Measurements from ENCODE around the gene DACT3. TPM values are rescaled to one million over a fixed set of nuclear protein-coding genes. Genes with fewer than 3 reads are reported as not detected.

DACT3 gene
- total and polyA plus RNA-seq, 2 experiments from 2014 or later = 0.78 to 2.6 TPM

- TF ChIP-seq ETS1 (IDR thresholded peaks at IDR 0.05) (no peak), ZNF114 (CRISPR knock-in tag; IDR thresholded peaks at IDR 0.05) (no peak), REST (IDR thresholded peaks at IDR 0.05; ENCODE audit: unreplicated experiment) (no peak), JUNB (IDR thresholded peaks at IDR 0.05; ENCODE audit: unreplicated experiment) (no peak), EZH2 (IDR thresholded peaks at IDR 0.05; ENCODE audit: low read depth, unreplicated experiment) (no peak), ZNF331 (CRISPR knock-in tag; IDR thresholded peaks at IDR 0.05; ENCODE audit: low read depth) (no peak), CREB1 (CRISPR knock-in tag; IDR thresholded peaks at IDR 0.05; ENCODE audit: low read depth) (no peak)
- H3K27me3 Mint-ChIP-seq (ENCODE audit: insufficient read depth, low read depth, poor library complexity) = peaks cover 26% of the 10 kb centered on the region
- Histone ChIP-seq H3K4me1 (ENCODE audit: insufficient read depth) (peaks cover 20% of the 10 kb centered on the region), H3K27ac (ENCODE audit: low read depth) (no peak overlapping the region), H4K20me1 (replicated peaks; ENCODE audit: insufficient read depth) (no peaks in the 10 kb centered on the region), H3K9me2 (ENCODE audit: insufficient read depth) (no peaks in the 10 kb centered on the region), H3K79me2 (replicated peaks; ENCODE audit: insufficient read depth) (no peaks in the 10 kb centered on the region), H3F3A (replicated peaks; ENCODE audit: low read depth) (peaks cover 11% of the 10 kb centered on the region), H3K27me3 (ENCODE audit: insufficient read depth) (peaks cover 30% of the 10 kb centered on the region), H2AFZ (0 out of 2 replicates have a peak overlapping the region, but pooled peaks have one; percentile 90), H3K4me2 (peak overlapping the region; percentile 96), H3K4me3 (peak overlapping the region; percentile 82), H3K36me3 (ENCODE audit: insufficient read depth) (no peaks in the 10 kb centered on the region)
- H3K4me1 Mint-ChIP-seq = peaks cover 23% of the 10 kb centered on the region
- H3K9me3 Mint-ChIP-seq = no peaks in the 10 kb centered on the region; the same call in 1 of the 3 replicates
- ATAC-seq (peak; percentile 6), DNase-seq (ENCODE audit: low spot score) (peak; percentile 78)
- no peaks in the 10 kb centered on the region; the same call in 2 of the 3 replicates for H3K36me3 Mint-ChIP-seq (ENCODE audit: low read depth)
- no peak overlapping the region for H3K27ac Mint-ChIP-seq
- H3K4me3 Mint-ChIP-seq = peak overlapping the region; percentile 76
These were observed 919 bp downstream of the DACT3 start for GRCh38 chr19:46660008-46660517.

GRCh38 chr19:46659151-46660007, 1.6 kb downstream of the DACT3 start:
- Mint-ChIP-seq H3K36me3 (ENCODE audit: low read depth) (no peaks in the 10 kb centered on the region; the same call in 2 of the 3 replicates), H3K27me3 (ENCODE audit: insufficient read depth, low read depth, poor library complexity) (peaks cover 30% of the 10 kb centered on the region), H3K4me1 (peaks cover 28% of the 10 kb centered on the region), H3K4me3 (peak overlapping the region; percentile 76), H3K9me3 (no peaks in the 10 kb centered on the region; the same call in 1 of the 3 replicates), H3K27ac (no peak overlapping the region)
- DNase-seq (ENCODE audit: low spot score) (peak; percentile 78), ATAC-seq (peak; percentile 19)
- Histone ChIP-seq H3K4me2 (peak overlapping the region; percentile 96), H3K79me2 (replicated peaks; ENCODE audit: insufficient read depth) (no peaks in the 10 kb centered on the region), H3K4me1 (ENCODE audit: insufficient read depth) (peaks cover 27% of the 10 kb centered on the region), H3K4me3 (peak overlapping the region; percentile 82), H2AFZ (peak overlapping the region; percentile 90), H3K9me2 (ENCODE audit: insufficient read depth) (no peaks in the 10 kb centered on the region), H4K20me1 (replicated peaks; ENCODE audit: insufficient read depth) (no peaks in the 10 kb centered on the region), H3K36me3 (ENCODE audit: insufficient read depth) (no peaks in the 10 kb centered on the region), H3K27ac (ENCODE audit: low read depth) (no peak overlapping the region), H3K27me3 (ENCODE audit: insufficient read depth) (peaks cover 30% of the 10 kb centered on the region), H3F3A (replicated peaks; ENCODE audit: low read depth) (peaks cover 11% of the 10 kb centered on the region)
- no peak for TF ChIP-seq EZH2phosphoT487 (IDR thresholded peaks at IDR 0.05; ENCODE audit: unreplicated experiment)
- TF ChIP-seq ZNF331 (CRISPR knock-in tag; IDR thresholded peaks at IDR 0.05; ENCODE audit: low read depth) = no peak
- TF ChIP-seq EZH2 (IDR thresholded peaks at IDR 0.05; ENCODE audit: low read depth, unreplicated experiment) = no peak
- no peak for TF ChIP-seq ZNF114 (CRISPR knock-in tag; IDR thresholded peaks at IDR 0.05)
- TF ChIP-seq STAT1 (IDR thresholded peaks at IDR 0.05; ENCODE audit: unreplicated experiment) = no peak

All from GM23338 (cell line).